PC-9 (cell line): Measurements from ENCODE around the gene AP2A1.

Experiments used
- EZH2 ChIP-seq: fragments of 200-600 bp; sonication (generic); IDR thresholded peaks from 2 replicates; pipeline ENCODE4 v1.8.0; 2017; ENCODE audit warnings: antibody characterized with exemption, low read depth
- TF ChIP-seq, protein P1 (sequence below): fragments of 200-600 bp; sonication (generic); conservative IDR thresholded peaks from 2 replicates; pipeline ENCODE4 v1.6.1; 2017; ENCODE audit warnings: mixed run types, antibody characterized with exemption, mild to moderate bottlenecking, moderate library complexity

DNA sequence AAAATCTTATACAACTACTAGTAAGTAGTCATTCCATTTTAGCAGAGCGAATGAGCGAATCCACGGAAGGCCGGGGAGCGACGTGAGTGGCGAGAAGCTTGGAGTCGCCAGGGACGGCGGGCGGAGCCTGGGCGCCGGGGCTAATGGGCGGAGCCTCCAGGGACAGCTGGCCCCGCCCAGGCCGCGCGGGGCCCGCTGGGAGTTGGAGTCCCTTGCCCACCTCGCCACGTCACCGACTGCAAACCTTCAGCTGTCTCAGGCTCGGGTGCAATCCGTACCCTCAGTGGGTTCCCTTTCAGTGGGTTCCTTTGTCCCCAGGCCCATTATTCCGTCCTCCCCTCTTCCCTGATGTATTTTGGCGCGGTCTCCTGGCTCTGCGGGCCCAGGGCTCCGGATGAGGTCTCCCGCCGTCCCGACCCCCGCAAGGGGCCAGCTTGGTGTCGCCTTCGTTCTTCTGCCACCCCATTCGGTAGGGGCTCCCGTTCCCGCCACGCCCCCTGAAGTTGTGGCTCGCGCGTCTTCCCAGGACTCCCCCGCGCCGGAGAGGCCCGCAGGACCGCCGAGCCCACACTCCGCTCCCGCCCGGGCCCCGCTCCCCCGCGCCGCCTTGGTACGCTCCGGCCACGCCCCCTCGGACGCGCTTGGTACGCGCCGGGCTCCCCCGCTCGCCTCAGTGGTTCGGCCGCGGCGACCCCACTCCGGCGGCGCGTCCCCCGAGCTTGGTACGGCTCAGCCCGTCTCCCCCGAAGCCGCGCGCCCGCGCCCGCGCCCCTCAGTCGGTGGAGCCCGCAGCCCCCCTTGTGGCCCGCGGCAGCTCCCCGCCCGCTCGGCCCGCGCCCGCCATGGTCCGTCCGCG, 83.9 kb downstream of the AP2A1 start, which contains the start of gene PTOV1:
- TF ChIP-seq, protein P1, sequence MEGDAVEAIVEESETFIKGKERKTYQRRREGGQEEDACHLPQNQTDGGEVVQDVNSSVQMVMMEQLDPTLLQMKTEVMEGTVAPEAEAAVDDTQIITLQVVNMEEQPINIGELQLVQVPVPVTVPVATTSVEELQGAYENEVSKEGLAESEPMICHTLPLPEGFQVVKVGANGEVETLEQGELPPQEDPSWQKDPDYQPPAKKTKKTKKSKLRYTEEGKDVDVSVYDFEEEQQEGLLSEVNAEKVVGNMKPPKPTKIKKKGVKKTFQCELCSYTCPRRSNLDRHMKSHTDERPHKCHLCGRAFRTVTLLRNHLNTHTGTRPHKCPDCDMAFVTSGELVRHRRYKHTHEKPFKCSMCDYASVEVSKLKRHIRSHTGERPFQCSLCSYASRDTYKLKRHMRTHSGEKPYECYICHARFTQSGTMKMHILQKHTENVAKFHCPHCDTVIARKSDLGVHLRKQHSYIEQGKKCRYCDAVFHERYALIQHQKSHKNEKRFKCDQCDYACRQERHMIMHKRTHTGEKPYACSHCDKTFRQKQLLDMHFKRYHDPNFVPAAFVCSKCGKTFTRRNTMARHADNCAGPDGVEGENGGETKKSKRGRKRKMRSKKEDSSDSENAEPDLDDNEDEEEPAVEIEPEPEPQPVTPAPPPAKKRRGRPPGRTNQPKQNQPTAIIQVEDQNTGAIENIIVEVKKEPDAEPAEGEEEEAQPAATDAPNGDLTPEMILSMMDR, result no peak
- no peak for TF ChIP-seq EZH2
